Coronary artery (tissue), 2 donors: ENCODE measurements around the gene KBTBD13.

ENCODE experiments used
- DNase-seq: peaks from one replicate; pipeline ENCODE4 v3.0.0-alpha.2; 2017; ENCODE audit warnings: low spot score
- H3K27ac ChIP-seq, 2 donors: fragments of 200-600 bp; sonication (generic); one replicate each; pipeline ENCODE4 v1.5.1; 2016 to 2019
- H3K4me3 ChIP-seq: fragments of 200-600 bp; sonication (generic); 2 replicates; pipeline ENCODE4 v1.5.1; 2016; ENCODE audit warnings: mild to moderate bottlenecking, moderate library complexity
- TF ChIP-seq, protein P1 (sequence below): fragments of 200-600 bp; sonication (generic); IDR thresholded peaks from one replicate; pipeline ENCODE4 v1.5.1; 2019; ENCODE audit warnings: antibody characterized with exemption

The KBTBD13 gene

DNA sequence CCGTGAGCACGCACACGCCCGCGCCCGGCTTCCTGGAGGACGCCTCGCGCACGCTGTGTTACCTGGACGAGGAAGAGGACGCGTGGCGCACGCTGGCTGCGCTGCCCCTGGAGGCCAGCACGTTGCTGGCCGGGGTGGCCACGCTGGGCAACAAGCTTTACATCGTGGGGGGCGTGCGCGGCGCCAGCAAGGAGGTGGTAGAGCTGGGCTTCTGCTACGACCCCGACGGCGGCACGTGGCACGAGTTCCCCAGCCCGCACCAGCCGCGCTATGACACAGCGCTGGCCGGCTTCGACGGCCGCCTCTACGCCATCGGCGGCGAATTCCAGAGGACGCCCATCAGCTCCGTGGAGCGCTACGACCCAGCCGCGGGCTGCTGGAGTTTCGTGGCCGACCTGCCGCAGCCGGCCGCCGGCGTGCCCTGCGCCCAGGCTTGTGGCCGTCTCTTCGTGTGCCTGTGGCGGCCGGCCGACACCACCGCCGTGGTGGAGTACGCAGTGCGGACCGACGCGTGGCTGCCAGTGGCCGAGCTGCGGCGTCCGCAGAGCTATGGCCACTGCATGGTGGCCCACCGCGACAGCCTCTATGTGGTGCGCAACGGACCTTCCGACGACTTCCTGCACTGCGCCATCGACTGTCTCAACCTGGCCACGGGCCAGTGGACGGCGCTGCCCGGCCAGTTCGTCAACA is 890 bp downstream of the KBTBD13 start:
- peak overlapping the region in 1 of 2 donors; percentile 59 for H3K27ac ChIP-seq
- TF ChIP-seq, protein P1, sequence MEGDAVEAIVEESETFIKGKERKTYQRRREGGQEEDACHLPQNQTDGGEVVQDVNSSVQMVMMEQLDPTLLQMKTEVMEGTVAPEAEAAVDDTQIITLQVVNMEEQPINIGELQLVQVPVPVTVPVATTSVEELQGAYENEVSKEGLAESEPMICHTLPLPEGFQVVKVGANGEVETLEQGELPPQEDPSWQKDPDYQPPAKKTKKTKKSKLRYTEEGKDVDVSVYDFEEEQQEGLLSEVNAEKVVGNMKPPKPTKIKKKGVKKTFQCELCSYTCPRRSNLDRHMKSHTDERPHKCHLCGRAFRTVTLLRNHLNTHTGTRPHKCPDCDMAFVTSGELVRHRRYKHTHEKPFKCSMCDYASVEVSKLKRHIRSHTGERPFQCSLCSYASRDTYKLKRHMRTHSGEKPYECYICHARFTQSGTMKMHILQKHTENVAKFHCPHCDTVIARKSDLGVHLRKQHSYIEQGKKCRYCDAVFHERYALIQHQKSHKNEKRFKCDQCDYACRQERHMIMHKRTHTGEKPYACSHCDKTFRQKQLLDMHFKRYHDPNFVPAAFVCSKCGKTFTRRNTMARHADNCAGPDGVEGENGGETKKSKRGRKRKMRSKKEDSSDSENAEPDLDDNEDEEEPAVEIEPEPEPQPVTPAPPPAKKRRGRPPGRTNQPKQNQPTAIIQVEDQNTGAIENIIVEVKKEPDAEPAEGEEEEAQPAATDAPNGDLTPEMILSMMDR = no peak
- H3K4me3 ChIP-seq = peak overlapping the region; percentile 51

DNA sequence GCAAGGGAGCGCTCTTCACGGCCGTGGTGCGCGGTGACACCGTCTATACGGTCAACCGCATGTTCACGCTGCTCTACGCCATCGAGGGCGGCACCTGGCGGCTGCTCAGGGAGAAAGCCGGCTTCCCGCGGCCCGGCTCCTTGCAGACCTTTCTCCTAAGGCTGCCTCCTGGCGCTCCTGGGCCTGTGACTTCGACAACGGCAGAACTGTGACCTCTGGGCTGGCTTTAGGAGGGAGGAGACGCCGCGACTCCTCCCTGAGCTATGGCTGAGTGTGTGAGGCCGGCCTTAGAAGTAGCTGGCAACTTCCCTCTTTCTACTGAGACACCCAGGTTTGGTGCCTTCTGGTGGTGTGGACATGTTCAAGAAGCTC is 1.4 kb downstream of the KBTBD13 start:
- DNase-seq = no peak
- H3K4me3 ChIP-seq = peak overlapping the region; percentile 51
- TF ChIP-seq, protein P1 = peak; percentile 56
- peak overlapping the region in 1 of 2 donors; percentile 24 for H3K27ac ChIP-seq

More for the DNA sequence above, 890 bp downstream of the KBTBD13 start:
- DNase-seq = no peak

DNA sequence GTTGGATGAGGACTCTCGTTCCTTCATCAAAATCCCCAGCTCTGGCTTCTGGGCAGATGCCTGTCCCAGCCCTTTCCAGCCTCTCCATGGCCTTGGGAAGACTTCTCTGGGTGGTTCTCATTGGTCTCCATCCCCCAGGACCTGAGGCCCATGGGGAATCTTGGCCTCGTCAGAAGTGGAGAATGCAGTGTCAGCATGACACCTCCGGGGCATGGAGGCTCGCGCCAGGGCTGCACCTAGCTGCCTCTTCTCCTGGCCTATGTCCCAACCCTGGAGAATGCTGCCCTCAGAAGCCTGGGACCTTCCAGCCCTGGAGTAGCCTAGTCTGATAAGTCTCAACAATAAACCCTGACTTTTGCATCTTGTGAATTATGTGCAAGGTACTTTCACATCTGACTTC is 3.0 kb downstream of the KBTBD13 start:
- TF ChIP-seq, protein P1 = no peak
- no peak for DNase-seq
- no peak overlapping the region for H3K4me3 ChIP-seq
- H3K27ac ChIP-seq = no peak overlapping the region

DNA sequence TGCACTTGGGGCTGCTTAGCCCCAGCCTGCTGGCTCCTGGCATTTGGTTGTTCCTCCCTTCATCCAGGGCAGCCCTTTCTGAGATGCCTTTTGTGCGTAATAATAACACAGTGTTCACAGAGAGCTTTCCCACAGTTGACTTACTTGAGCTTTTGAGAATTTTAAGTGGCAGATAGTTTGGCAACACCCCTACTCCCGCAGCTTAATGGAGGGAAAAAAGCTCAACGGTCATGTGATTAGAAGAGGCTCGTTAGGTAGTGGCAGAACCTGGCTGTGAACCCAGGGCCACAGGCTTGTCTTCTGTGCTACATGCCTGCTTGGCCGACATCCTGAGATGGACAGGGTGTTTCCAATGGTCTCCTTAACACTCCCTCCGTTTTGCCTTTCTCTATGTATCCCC is 4.7 kb downstream of the KBTBD13 start:
- no peak for DNase-seq
- TF ChIP-seq, protein P1 = no peak
- Histone ChIP-seq H3K4me3 (no peak overlapping the region), H3K27ac (peak overlapping the region; percentile 60 to 94)

DNA sequence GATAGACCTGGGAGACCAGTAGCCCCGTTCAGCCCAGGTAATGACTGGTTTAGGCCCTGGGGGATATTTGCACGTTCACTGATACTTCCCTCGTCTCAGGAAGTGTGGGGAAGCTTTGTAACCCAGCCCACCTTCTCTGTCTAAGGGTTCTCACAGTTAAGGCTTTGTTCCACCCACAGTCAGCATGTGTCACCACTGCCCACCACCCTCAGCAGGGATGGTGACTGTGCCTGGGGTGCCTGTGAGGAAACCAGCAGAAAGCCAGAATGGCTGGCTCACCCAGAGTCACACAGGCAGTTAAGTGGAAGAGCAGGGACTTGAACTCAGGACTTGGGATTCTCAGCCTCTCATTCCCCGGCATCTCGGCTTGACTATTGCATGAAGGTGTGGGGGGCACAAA is 5.2 kb downstream of the KBTBD13 start:
- H3K4me3 ChIP-seq = no peak overlapping the region
- TF ChIP-seq, protein P1 = no peak
- DNase-seq = no peak
- H3K27ac ChIP-seq = peak overlapping the region; percentile 60 to 94

DNA sequence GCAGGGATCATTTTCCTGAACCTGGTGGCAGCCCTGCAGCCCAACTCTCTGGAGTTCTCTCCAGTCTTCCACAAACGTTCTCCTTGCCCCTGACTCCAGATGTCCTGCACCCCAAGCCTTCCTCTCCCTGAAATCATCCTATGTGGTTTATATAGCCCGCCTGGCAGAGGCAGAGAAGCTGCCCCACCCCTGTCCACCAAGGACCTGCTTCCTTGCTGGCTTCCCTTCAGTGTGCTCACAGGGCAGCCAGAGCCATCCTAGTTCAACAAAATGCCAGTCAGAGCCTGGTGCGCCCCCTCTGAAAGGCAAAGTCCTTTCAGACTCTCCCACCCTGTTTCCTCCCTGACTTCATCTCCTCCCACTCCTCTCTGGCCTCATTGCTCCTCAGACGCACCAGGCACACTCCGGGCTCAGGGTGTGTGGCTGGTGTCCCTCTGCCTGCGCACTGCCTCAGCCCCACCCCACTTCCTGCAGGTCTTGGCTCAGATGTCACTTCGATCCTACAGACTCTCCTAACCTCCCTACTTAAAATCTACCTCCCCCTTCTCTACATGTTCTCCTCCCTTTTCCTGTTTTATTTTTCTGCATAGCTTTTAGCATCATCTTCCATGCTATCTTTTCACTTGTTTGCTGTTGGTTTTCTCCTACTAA is 5.9 kb downstream of the KBTBD13 start:
- TF ChIP-seq, protein P1 = no peak
- Histone ChIP-seq H3K4me3 (no peak overlapping the region), H3K27ac (peak overlapping the region; percentile 60 to 94)
- DNase-seq = no peak

DNA sequence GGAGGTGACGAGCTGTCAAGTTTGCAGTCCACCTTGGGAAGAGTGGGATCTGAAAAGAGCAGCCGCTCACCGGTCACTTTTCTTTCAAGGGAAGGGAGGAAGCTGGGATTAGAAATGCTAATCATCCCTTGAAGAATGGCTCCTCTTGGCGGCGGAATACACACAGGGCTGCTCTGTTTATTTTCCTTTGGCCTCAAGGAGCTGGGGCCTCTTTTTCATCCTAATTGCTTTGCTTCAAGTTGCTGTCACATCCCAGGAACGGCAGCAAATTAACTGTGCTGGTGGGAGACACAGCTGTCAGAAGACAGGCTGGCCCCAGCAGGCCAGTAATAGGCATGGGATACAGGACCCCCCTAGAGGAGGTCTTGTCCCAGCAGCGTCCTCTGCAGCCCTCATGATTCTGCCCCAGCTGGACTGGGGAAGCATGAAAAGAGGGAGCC is 6.7 kb downstream of the KBTBD13 start:
- no peak for DNase-seq
- Histone ChIP-seq H3K4me3 (no peak overlapping the region), H3K27ac (peak overlapping the region; percentile 60 to 94)
- TF ChIP-seq, protein P1 = no peak
